ENCODE measurements around the gene EIF4ENIF1. TPM values are rescaled to one million over a fixed set of nuclear protein-coding genes. Genes with fewer than 3 reads are reported as not detected.

Gene EIF4ENIF1
- total RNA-seq, 1 donor from 2014 or later = 41.9 TPM

GRCh38 chr22:31474743-31475142 is 14.9 kb downstream of the EIF4ENIF1 start:
- Mint-ChIP-seq H3K9me3 (ENCODE audit: unreplicated experiment) (no peaks in the 10 kb centered on the region), H3K4me3 (ENCODE audit: unreplicated experiment) (no peak overlapping the region), H3K27ac (ENCODE audit: unreplicated experiment) (no peak overlapping the region), H3K36me3 (ENCODE audit: unreplicated experiment) (no peaks in the 10 kb centered on the region), H3K4me1 (ENCODE audit: low read depth, unreplicated experiment) (no peaks in the 10 kb centered on the region), H3K27me3 (ENCODE audit: unreplicated experiment) (no peaks in the 10 kb centered on the region)
- no peak for TF ChIP-seq CTCF (IDR thresholded peaks at IDR 0.05; ENCODE audit: partially characterized antibody, unreplicated experiment)
- no peak for DNase-seq

GRCh38 chr22:31465307-31465706 is 24.3 kb downstream of the EIF4ENIF1 start:
- TF ChIP-seq CTCF (IDR thresholded peaks at IDR 0.05; ENCODE audit: partially characterized antibody, unreplicated experiment) = no peak
- H3K9me3 Mint-ChIP-seq (ENCODE audit: unreplicated experiment) = no peaks in the 10 kb centered on the region
- H3K27me3 Mint-ChIP-seq (ENCODE audit: unreplicated experiment) = no peaks in the 10 kb centered on the region
- DNase-seq = no peak
- H3K4me3 Mint-ChIP-seq (ENCODE audit: unreplicated experiment) = no peak overlapping the region
- H3K36me3 Mint-ChIP-seq (ENCODE audit: unreplicated experiment) = no peaks in the 10 kb centered on the region
- H3K27ac Mint-ChIP-seq (ENCODE audit: unreplicated experiment) = no peak overlapping the region
- no peaks in the 10 kb centered on the region for H3K4me1 Mint-ChIP-seq (ENCODE audit: low read depth, unreplicated experiment)

GRCh38 chr22:31461699-31462098 is 27.9 kb downstream of the EIF4ENIF1 start:
- no peak for DNase-seq
- Mint-ChIP-seq H3K4me3 (ENCODE audit: unreplicated experiment) (no peak overlapping the region), H3K9me3 (ENCODE audit: unreplicated experiment) (no peaks in the 10 kb centered on the region), H3K4me1 (ENCODE audit: low read depth, unreplicated experiment) (no peaks in the 10 kb centered on the region), H3K36me3 (ENCODE audit: unreplicated experiment) (no peaks in the 10 kb centered on the region), H3K27ac (ENCODE audit: unreplicated experiment) (no peak overlapping the region), H3K27me3 (ENCODE audit: unreplicated experiment) (no peaks in the 10 kb centered on the region)
- TF ChIP-seq CTCF (IDR thresholded peaks at IDR 0.05; ENCODE audit: partially characterized antibody, unreplicated experiment) = no peak

- H3K4me3 Mint-ChIP-seq (ENCODE audit: unreplicated experiment) = no peak overlapping the region
- no peaks in the 10 kb centered on the region for H3K4me1 Mint-ChIP-seq (ENCODE audit: low read depth, unreplicated experiment)
- no peak for TF ChIP-seq CTCF (IDR thresholded peaks at IDR 0.05; ENCODE audit: partially characterized antibody, unreplicated experiment)
- no peak overlapping the region for H3K27ac Mint-ChIP-seq (ENCODE audit: unreplicated experiment)
- H3K9me3 Mint-ChIP-seq (ENCODE audit: unreplicated experiment) = no peaks in the 10 kb centered on the region
- DNase-seq = no peak
- H3K36me3 Mint-ChIP-seq (ENCODE audit: unreplicated experiment) = no peaks in the 10 kb centered on the region
- no peaks in the 10 kb centered on the region for H3K27me3 Mint-ChIP-seq (ENCODE audit: unreplicated experiment)
Measured at GRCh38 chr22:31451709-31452571, 37.7 kb downstream of the EIF4ENIF1 start.

- Mint-ChIP-seq H3K27me3 (ENCODE audit: unreplicated experiment) (no peaks in the 10 kb centered on the region), H3K4me1 (ENCODE audit: low read depth, unreplicated experiment) (no peaks in the 10 kb centered on the region), H3K27ac (ENCODE audit: unreplicated experiment) (no peak overlapping the region), H3K36me3 (ENCODE audit: unreplicated experiment) (peaks cover 5% of the 10 kb centered on the region), H3K4me3 (ENCODE audit: unreplicated experiment) (no peak overlapping the region), H3K9me3 (ENCODE audit: unreplicated experiment) (no peaks in the 10 kb centered on the region)
- DNase-seq = no peak
- TF ChIP-seq CTCF (IDR thresholded peaks at IDR 0.05; ENCODE audit: partially characterized antibody, unreplicated experiment) = no peak
Measured at GRCh38 chr22:31449506-31449905, 40.1 kb downstream of the EIF4ENIF1 start.

All from glutamatergic neuron (in vitro differentiated cells).